Neural cell (in vitro differentiated cells): ENCODE results near the gene NCOA3. TPM values are rescaled to one million over a fixed set of nuclear protein-coding genes. Genes with fewer than 3 reads are reported as not detected.

Experiments used
- H2AFZ ChIP-seq: fragments of 200-600, 300-800 bp; sonication (generic), shearing (Covaris generic); 2 replicates; pipeline ENCODE4 v1.6.0; 2014; ENCODE audit warnings: low read depth, mild to moderate bottlenecking, antibody characterized with exemption, low read length, moderate library complexity
- H3F3A ChIP-seq: fragments of 200-600 bp; shearing (Covaris generic); 2 replicates; pipeline ENCODE4 v1.6.1; 2016; ENCODE audit warnings: mild to moderate bottlenecking, moderate library complexity, mixed read lengths, antibody characterized with exemption, low read length; ENCODE audit not compliant: insufficient read depth, poor library complexity, severe bottlenecking
- H3K27ac ChIP-seq: fragments of 200-600, 300-800 bp; sonication (generic), shearing (Covaris generic); 2 replicates; pipeline ENCODE4 v1.5.1; 2014; ENCODE audit warnings: mild to moderate bottlenecking, low read length, moderate library complexity
- H3K27me3 ChIP-seq: fragments of 300-800, 200-600 bp; sonication (generic), shearing (Covaris generic); 2 replicates; pipeline ENCODE4 v1.6.0; 2014; ENCODE audit warnings: mild to moderate bottlenecking, low read depth, low read length, moderate library complexity; ENCODE audit not compliant: insufficient read depth
- H3K36me3 ChIP-seq: fragments of 300-800, 200-600 bp; sonication (generic), shearing (Covaris generic); 2 replicates; pipeline ENCODE4 v1.5.1; 2014; ENCODE audit warnings: mild to moderate bottlenecking, antibody characterized with exemption, low read length, moderate library complexity; ENCODE audit not compliant: insufficient read depth
- H3K4me2 ChIP-seq: fragments of 300-800, 200-600 bp; sonication (generic), shearing (Covaris generic); 2 replicates; pipeline ENCODE4 v1.6.0; 2014; ENCODE audit warnings: mild to moderate bottlenecking, low read length
- H3K4me3 ChIP-seq: fragments of 300-800, 200-600 bp; sonication (generic), shearing (Covaris generic); 2 replicates; pipeline ENCODE4 v1.5.1; 2014; ENCODE audit warnings: mild to moderate bottlenecking, low read length, moderate library complexity
- H3K79me2 ChIP-seq: fragments of 200-600 bp; shearing (Covaris generic); replicated peaks from 2 replicates; pipeline ENCODE4 v1.6.0; 2014; ENCODE audit warnings: mild to moderate bottlenecking, low read length, moderate library complexity; ENCODE audit not compliant: insufficient read depth
- H3K9ac ChIP-seq: fragments of 300-800, 200-600 bp; sonication (generic), shearing (Covaris generic); 2 replicates; pipeline ENCODE4 v1.6.1; 2016; ENCODE audit warnings: mild to moderate bottlenecking, low read length, mixed read lengths
- H3K9me2 ChIP-seq: fragments of 200-600 bp; shearing (Covaris generic); 2 replicates; pipeline ENCODE4 v1.6.1; 2016; ENCODE audit warnings: mild to moderate bottlenecking, low read length, mixed read lengths; ENCODE audit not compliant: insufficient read depth
- H3K9me3 ChIP-seq: fragments of 200-600, 300-800 bp; sonication (generic), shearing (Covaris generic); 2 replicates; pipeline ENCODE4 v1.6.1; 2016; ENCODE audit warnings: mild to moderate bottlenecking, mixed run types, low read length, moderate library complexity, mixed read lengths
- H4K20me1 ChIP-seq: fragments of 200-600 bp; shearing (Covaris generic); 2 replicates; pipeline ENCODE4 v1.6.1; 2016; ENCODE audit warnings: mild to moderate bottlenecking, mixed run types; ENCODE audit not compliant: insufficient read depth
- CTCF ChIP-seq: fragments of 450-650 bp; IDR thresholded peaks from 2 replicates; pipeline ENCODE4 v1.5.1; 2014; ENCODE audit warnings: antibody characterized with exemption, mild to moderate bottlenecking, moderate library complexity; ENCODE audit not compliant: poor library complexity, severe bottlenecking
- EP300 ChIP-seq: fragments of 450-650 bp; conservative IDR thresholded peaks from 2 replicates; pipeline ENCODE4 v1.6.1; 2014; ENCODE audit warnings: antibody characterized with exemption, mild to moderate bottlenecking, moderate library complexity; ENCODE audit not compliant: poor library complexity, severe bottlenecking
- EZH2 ChIP-seq: fragments of 200-600, 300-800 bp; shearing (Covaris generic), sonication (generic); IDR thresholded peaks from 2 replicates; pipeline ENCODE4 v1.6.1; 2014; ENCODE audit warnings: antibody characterized with exemption, low read length, borderline replicate concordance, mild to moderate bottlenecking; ENCODE audit not compliant: insufficient read depth, poor library complexity, severe bottlenecking
- MXI1 ChIP-seq: fragments of 450-650 bp; conservative IDR thresholded peaks from 2 replicates; pipeline ENCODE4 v1.6.1; 2014; ENCODE audit warnings: antibody characterized with exemption, mild to moderate bottlenecking; ENCODE audit not compliant: poor library complexity, severe bottlenecking
- POLR2AphosphoS5 ChIP-seq: IDR thresholded peaks from 2 replicates; pipeline ENCODE4 v1.6.1; 2012
- RAD21 ChIP-seq: fragments of 450-650 bp; conservative IDR thresholded peaks from 2 replicates; pipeline ENCODE4 v1.6.1; 2014; ENCODE audit warnings: antibody characterized with exemption, mild to moderate bottlenecking, moderate library complexity
- REST ChIP-seq: IDR thresholded peaks from 2 replicates; pipeline ENCODE4 v1.6.1; 2012; ENCODE audit warnings: borderline replicate concordance
- SMC3 ChIP-seq: fragments of 450-650 bp; conservative IDR thresholded peaks from 2 replicates; pipeline ENCODE4 v1.6.1; 2014; ENCODE audit warnings: antibody characterized with exemption, mild to moderate bottlenecking, moderate library complexity; ENCODE audit not compliant: poor library complexity
- TAF1 ChIP-seq: IDR thresholded peaks from 2 replicates; pipeline ENCODE4 v1.6.1; 2012; ENCODE audit warnings: low read depth
- polyA plus RNA-seq: library from polyadenylated mRNA; depleted of rRNA; stranded (reverse); fragments of >200 nt; gene quantifications from 2 replicates; pipeline ENCODE4 v1.2.3, GENCODE V29; 2014

NCOA3 gene
- polyA plus RNA-seq, 1 donor from 2014 or later: 14.2 TPM

- H3K79me2 ChIP-seq: peaks cover 4% of the 10 kb centered on the region
- H3K4me2 ChIP-seq: no peak overlapping the region
- H3K27ac ChIP-seq: no peak overlapping the region
- H3K36me3 ChIP-seq: no peaks in the 10 kb centered on the region
- TF ChIP-seq TAF1 (no peak), EP300 (no peak), CTCF (no peak), EZH2 (no peak), SMC3 (no peak), MXI1 (no peak), RAD21 (no peak), POLR2AphosphoS5 (no peak), REST (no peak)
- no peak overlapping the region for H3K4me3 ChIP-seq
- H2AFZ ChIP-seq: no peak overlapping the region
- H3K27me3 ChIP-seq: no peaks in the 10 kb centered on the region
- H3K9me2 ChIP-seq: no peaks in the 10 kb centered on the region
- no peaks in the 10 kb centered on the region for H3K9me3 ChIP-seq
- no peaks in the 10 kb centered on the region for H3F3A ChIP-seq
- no peak overlapping the region for H3K9ac ChIP-seq
- no peaks in the 10 kb centered on the region for H4K20me1 ChIP-seq
Measured at GRCh38 chr20:47558295-47559066, 56.8 kb downstream of the NCOA3 start.

DNA sequence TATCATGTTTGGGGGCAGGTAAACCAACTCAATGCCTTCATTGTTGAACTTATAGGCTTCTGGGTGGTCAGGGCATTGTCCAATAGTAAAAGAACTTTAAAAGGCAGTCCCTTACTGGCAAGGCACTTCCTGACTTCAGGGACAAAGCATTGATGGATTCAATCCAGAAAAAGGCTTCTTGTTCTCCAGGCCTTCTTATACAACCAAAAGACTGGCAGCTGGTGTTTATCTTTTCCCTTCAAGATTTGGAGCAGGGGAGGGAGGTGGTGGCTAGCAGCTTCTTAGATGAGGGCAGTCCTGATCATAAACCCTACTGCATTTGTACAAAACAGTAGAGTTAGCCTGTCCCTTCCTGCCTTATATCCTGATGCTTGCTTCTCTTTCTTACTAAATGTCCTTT, 57.5 kb downstream of the NCOA3 start:
- H3K9me3 ChIP-seq: no peaks in the 10 kb centered on the region
- no peaks in the 10 kb centered on the region for H3K9me2 ChIP-seq
- no peaks in the 10 kb centered on the region for H3K27me3 ChIP-seq
- H3K79me2 ChIP-seq: peaks cover 4% of the 10 kb centered on the region
- no peak overlapping the region for H3K27ac ChIP-seq
- H3K9ac ChIP-seq: no peak overlapping the region
- H3K4me2 ChIP-seq: no peak overlapping the region
- no peaks in the 10 kb centered on the region for H3F3A ChIP-seq
- TF ChIP-seq CTCF: no peak
- no peak for TF ChIP-seq EZH2
- TF ChIP-seq EP300: no peak
- TF ChIP-seq REST: no peak
- TF ChIP-seq SMC3: no peak
- no peak for TF ChIP-seq POLR2AphosphoS5
- TF ChIP-seq TAF1: no peak
- H3K36me3 ChIP-seq: no peaks in the 10 kb centered on the region
- no peaks in the 10 kb centered on the region for H4K20me1 ChIP-seq
- H3K4me3 ChIP-seq: no peak overlapping the region
- H2AFZ ChIP-seq: no peak overlapping the region
